Neural progenitor cell (in vitro differentiated cells): ENCODE measurements around the gene MAPK8. TPM values are rescaled to one million over a fixed set of nuclear protein-coding genes. Genes with fewer than 3 reads are reported as not detected.

Source experiments
- DNase-seq: peaks from one replicate; pipeline ENCODE4 v3.0.0-alpha.2; 2016; ENCODE audit warnings: low spot score
- H2AFZ ChIP-seq: fragments of 200-600 bp; sonication (generic); replicated peaks from 2 replicates; pipeline ENCODE4 v1.6.1; 2016; ENCODE audit warnings: antibody characterized with exemption
- H3F3A ChIP-seq: fragments of 200-600 bp; sonication (generic); 2 replicates; pipeline ENCODE4 v1.6.1; 2016; ENCODE audit warnings: antibody characterized with exemption, low read depth
- H3K27ac ChIP-seq: fragments of 200-600 bp; sonication (generic); 2 replicates; pipeline ENCODE4 v1.5.1; 2016; ENCODE audit warnings: mild to moderate bottlenecking
- H3K27me3 ChIP-seq: fragments of 200-600 bp; sonication (generic); 2 replicates; pipeline ENCODE4 v1.6.1; 2016; ENCODE audit warnings: mild to moderate bottlenecking, moderate library complexity
- H3K36me3 ChIP-seq: fragments of 200-600 bp; sonication (generic); 2 replicates; pipeline ENCODE4 v1.5.1; 2016
- H3K4me1 ChIP-seq: fragments of 200-600 bp; sonication (generic); 2 replicates; pipeline ENCODE4 v1.6.1; 2016; ENCODE audit warnings: mixed run types
- H3K4me2 ChIP-seq: fragments of 200-600 bp; sonication (generic); 2 replicates; pipeline ENCODE4 v1.6.1; 2016
- H3K4me3 ChIP-seq: fragments of 200-600 bp; sonication (generic); 2 replicates; pipeline ENCODE4 v1.5.1; 2016
- H3K79me2 ChIP-seq: fragments of 200-600 bp; sonication (generic); 2 replicates; pipeline ENCODE4 v1.6.1; 2016; ENCODE audit warnings: low read depth
- H3K9ac ChIP-seq: fragments of 200-600 bp; sonication (generic); 2 replicates; pipeline ENCODE4 v1.6.1; 2016
- H3K9me3 ChIP-seq: fragments of 200-600 bp; sonication (generic); 2 replicates; pipeline ENCODE4 v1.5.1; 2016; ENCODE audit warnings: low read depth
- H4K20me1 ChIP-seq: fragments of 200-600 bp; sonication (generic); 2 replicates; pipeline ENCODE4 v1.6.1; 2016; ENCODE audit warnings: low read depth
- H3K27ac Mint-ChIP-seq: 3 replicates; pipeline ENCODE4 v1.8.0; 2021; ENCODE audit warnings: mixed read lengths
- H3K27me3 Mint-ChIP-seq: 2 replicates; pipeline ENCODE4 v1.8.0; 2022; ENCODE audit warnings: low read depth, mild to moderate bottlenecking, inconsistent platforms, moderate library complexity, mixed read lengths; ENCODE audit not compliant: insufficient read depth
- H3K36me3 Mint-ChIP-seq: 3 replicates; pipeline ENCODE4 v1.8.0; 2021; ENCODE audit warnings: mixed read lengths
- H3K4me1 Mint-ChIP-seq: 3 replicates; pipeline ENCODE4 v1.8.0; 2021; ENCODE audit warnings: mixed read lengths
- H3K4me3 Mint-ChIP-seq: 3 replicates; pipeline ENCODE4 v1.8.0; 2021; ENCODE audit warnings: mild to moderate bottlenecking, moderate library complexity, mixed read lengths
- H3K9me3 Mint-ChIP-seq: 3 replicates; pipeline ENCODE4 v1.8.0; 2020; ENCODE audit warnings: mixed read lengths
- EZH2 ChIP-seq: fragments of 200-600 bp; sonication (generic); IDR thresholded peaks from 2 replicates; pipeline ENCODE4 v1.6.1; 2017; ENCODE audit warnings: antibody characterized with exemption, mild to moderate bottlenecking, moderate library complexity
- EZH2phosphoT487 ChIP-seq: fragments of 200-600 bp; sonication (generic); IDR thresholded peaks from 2 replicates; pipeline ENCODE4 v1.6.1; 2017; ENCODE audit warnings: antibody characterized with exemption
- total RNA-seq: library from RNA; depleted of rRNA; stranded (reverse); fragments of >200 nt; gene quantifications from 2 replicates; pipeline ENCODE4 v1.2.3, GENCODE V29; 2015; ENCODE audit warnings: low replicate concordance
- TF ChIP-seq, protein P1 (sequence below): fragments of 200-600 bp; sonication (generic); IDR thresholded peaks from 2 replicates; pipeline ENCODE4 v1.5.1; 2017; ENCODE audit warnings: antibody characterized with exemption, mild to moderate bottlenecking

Gene MAPK8
- total RNA-seq, 1 donor from 2014 or later, result 166 TPM

DNA sequence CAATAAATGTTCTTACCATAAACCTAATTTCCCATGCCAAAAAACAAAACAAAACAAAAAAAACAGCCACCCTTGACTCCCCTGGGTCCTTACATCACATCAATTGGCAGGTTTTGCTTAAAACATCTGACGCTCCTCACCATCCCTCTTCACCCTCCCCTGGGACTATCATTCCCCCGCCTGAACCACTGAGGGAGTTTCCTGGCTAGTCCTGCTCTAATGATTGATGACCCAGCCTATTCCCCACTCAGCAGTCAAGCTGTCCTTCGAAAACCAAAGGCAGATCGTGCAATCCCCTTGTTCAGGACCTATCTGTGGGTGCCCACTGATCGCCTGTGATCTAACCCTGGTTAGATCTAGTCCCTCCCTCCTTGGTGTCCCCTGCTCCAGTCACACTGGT, 20.8 kb upstream of the MAPK8 start:
- Histone ChIP-seq H3K4me1 (no peaks in the 10 kb centered on the region), H3F3A (no peaks in the 10 kb centered on the region), H3K79me2 (no peaks in the 10 kb centered on the region), H3K4me3 (no peak overlapping the region), H3K27me3 (no peaks in the 10 kb centered on the region), H4K20me1 (no peaks in the 10 kb centered on the region), H3K4me2 (no peak overlapping the region), H3K9ac (no peak overlapping the region), H3K9me3 (no peaks in the 10 kb centered on the region), H3K36me3 (no peaks in the 10 kb centered on the region), H3K27ac (no peak overlapping the region), H2AFZ (no peak overlapping the region)
- no peak overlapping the region for H3K27ac Mint-ChIP-seq
- peaks cover 12% of the 10 kb centered on the region for H3K9me3 Mint-ChIP-seq
- no peak for DNase-seq
- peaks cover 9% of the 10 kb centered on the region for H3K4me1 Mint-ChIP-seq
- no peak for TF ChIP-seq EZH2
- TF ChIP-seq, protein P1, sequence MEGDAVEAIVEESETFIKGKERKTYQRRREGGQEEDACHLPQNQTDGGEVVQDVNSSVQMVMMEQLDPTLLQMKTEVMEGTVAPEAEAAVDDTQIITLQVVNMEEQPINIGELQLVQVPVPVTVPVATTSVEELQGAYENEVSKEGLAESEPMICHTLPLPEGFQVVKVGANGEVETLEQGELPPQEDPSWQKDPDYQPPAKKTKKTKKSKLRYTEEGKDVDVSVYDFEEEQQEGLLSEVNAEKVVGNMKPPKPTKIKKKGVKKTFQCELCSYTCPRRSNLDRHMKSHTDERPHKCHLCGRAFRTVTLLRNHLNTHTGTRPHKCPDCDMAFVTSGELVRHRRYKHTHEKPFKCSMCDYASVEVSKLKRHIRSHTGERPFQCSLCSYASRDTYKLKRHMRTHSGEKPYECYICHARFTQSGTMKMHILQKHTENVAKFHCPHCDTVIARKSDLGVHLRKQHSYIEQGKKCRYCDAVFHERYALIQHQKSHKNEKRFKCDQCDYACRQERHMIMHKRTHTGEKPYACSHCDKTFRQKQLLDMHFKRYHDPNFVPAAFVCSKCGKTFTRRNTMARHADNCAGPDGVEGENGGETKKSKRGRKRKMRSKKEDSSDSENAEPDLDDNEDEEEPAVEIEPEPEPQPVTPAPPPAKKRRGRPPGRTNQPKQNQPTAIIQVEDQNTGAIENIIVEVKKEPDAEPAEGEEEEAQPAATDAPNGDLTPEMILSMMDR, result no peak
- TF ChIP-seq EZH2phosphoT487, result no peak
- H3K27me3 Mint-ChIP-seq, result peaks cover 18% of the 10 kb centered on the region
- H3K4me3 Mint-ChIP-seq, result no peak overlapping the region
- no peaks in the 10 kb centered on the region for H3K36me3 Mint-ChIP-seq

DNA sequence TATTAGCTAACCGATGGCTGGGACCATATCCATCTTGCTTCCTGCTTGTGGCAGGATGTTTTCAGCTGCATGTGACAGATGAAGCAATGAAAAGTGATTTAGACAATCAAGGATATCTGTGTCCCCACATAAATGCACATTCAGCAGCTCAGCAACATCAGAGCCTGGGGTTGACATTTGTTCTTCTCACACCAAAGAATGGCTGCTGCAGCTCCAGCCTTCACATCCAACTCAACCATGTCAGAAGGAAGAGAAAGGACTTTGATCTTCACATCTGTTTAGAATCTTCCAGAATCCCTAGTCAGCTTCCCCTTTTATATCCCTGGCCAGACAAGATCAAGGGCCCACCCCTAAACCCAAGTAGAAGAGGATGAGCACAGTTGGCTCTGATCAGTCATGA, 20.1 kb upstream of the MAPK8 start:
- DNase-seq, result no peak
- no peaks in the 10 kb centered on the region for H3K36me3 Mint-ChIP-seq
- Histone ChIP-seq H3K4me1 (no peaks in the 10 kb centered on the region), H3K36me3 (no peaks in the 10 kb centered on the region), H3K4me3 (no peak overlapping the region), H2AFZ (no peak overlapping the region), H3K27me3 (no peaks in the 10 kb centered on the region), H3K27ac (no peak overlapping the region), H3K9ac (no peak overlapping the region), H3K4me2 (no peak overlapping the region), H3K79me2 (no peaks in the 10 kb centered on the region), H3F3A (no peaks in the 10 kb centered on the region), H3K9me3 (no peaks in the 10 kb centered on the region), H4K20me1 (no peaks in the 10 kb centered on the region)
- H3K4me1 Mint-ChIP-seq, result peaks cover 9% of the 10 kb centered on the region
- no peak overlapping the region for H3K27ac Mint-ChIP-seq
- peaks cover 12% of the 10 kb centered on the region for H3K9me3 Mint-ChIP-seq
- H3K27me3 Mint-ChIP-seq, result peaks cover 21% of the 10 kb centered on the region
- TF ChIP-seq EZH2 (no peak), EZH2phosphoT487 (no peak)
- TF ChIP-seq, protein P1, result no peak
- H3K4me3 Mint-ChIP-seq, result no peak overlapping the region

GRCh38 chr10:48287417-48288391, 18.8 kb upstream of the MAPK8 start:
- Histone ChIP-seq H3K79me2 (no peaks in the 10 kb centered on the region), H3K27me3 (no peaks in the 10 kb centered on the region), H3K4me1 (no peaks in the 10 kb centered on the region), H3F3A (no peaks in the 10 kb centered on the region), H3K27ac (no peak overlapping the region), H4K20me1 (no peaks in the 10 kb centered on the region), H3K9ac (no peak overlapping the region), H3K36me3 (no peaks in the 10 kb centered on the region), H3K9me3 (no peaks in the 10 kb centered on the region), H2AFZ (no peak overlapping the region), H3K4me3 (no peak overlapping the region), H3K4me2 (no peak overlapping the region)
- Mint-ChIP-seq H3K36me3 (no peaks in the 10 kb centered on the region), H3K27me3 (peaks cover 21% of the 10 kb centered on the region), H3K4me1 (peaks cover 9% of the 10 kb centered on the region), H3K27ac (peak overlapping the region; percentile 32), H3K4me3 (no peak overlapping the region), H3K9me3 (peaks cover 9% of the 10 kb centered on the region)
- DNase-seq, result no peak
- TF ChIP-seq, protein P1, result no peak
- TF ChIP-seq EZH2 (no peak), EZH2phosphoT487 (no peak)
